Measurements from ENCODE around the gene SMYD4.
"Not testable (repeated sequence)": the region's sequence is repeated elsewhere in the genome, so short reads cannot be mapped to it uniquely, and the experiment has no call there.

SMYD4 gene

DNA sequence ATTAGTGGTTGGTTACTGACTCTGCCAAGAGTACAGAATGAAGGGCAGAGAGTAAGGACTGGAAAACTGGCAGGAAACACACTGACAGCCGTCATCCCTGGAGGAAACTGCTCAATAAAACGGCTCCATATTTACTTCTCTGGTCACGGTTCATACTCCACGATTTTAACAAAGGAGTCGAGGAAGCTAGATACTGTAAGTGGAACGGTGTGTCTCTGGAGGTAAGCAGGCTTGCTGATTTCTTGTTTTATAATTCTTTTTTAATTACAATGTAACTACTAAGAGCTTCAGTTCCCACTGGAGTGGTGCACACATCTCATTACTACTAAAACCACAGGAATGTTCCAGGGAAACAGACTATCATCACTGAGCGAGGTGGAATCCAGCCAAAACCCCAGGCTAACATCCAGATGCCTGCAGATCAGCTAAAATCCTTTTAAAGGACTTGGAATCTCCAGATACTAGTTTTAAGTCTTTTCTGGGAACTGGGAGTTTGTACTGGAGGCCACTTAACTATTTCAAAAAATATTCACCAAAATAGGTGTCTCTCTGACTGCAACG lies 50.1 kb downstream of the SMYD4 start:
- no peak for DNase-seq

DNA sequence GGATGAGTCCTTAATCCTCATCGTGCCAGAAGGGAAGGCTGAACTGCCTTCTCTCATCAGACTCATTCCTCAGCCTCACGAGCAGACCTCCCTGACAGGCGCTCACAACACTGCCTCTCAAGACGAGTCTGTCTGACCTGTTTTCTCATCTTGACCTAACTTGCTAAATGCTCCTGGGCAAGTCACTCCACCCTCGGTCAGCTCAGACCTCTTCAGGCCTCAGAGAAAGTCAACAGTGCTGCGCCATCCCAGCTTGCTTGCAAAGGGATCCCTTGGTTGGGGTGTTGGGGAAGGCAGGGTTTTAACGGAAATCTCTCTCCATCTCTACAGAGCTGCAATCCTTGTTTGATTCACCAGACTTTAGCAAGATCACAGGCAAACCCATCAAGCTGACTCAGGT lies 52.8 kb downstream of the SMYD4 start:
- DNase-seq = no peak

DNA sequence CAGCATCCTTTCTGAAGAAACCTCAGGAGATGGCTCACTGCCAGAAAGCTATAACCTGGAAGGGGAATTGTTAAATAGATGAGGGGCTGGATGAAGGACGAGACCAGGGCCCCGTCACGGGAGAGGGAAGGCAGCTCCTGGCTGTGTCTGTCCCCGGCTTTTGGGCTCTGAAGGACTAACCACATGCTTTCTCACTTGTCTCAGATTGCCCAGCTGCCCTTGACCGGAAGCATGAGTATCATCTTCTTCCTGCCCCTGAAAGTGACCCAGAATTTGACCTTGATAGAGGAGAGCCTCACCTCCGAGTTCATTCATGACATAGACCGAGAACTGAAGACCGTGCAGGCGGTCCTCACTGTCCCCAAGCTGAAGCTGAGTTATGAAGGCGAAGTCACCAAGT lies 53.4 kb downstream of the SMYD4 start:
- no peak for DNase-seq

DNA sequence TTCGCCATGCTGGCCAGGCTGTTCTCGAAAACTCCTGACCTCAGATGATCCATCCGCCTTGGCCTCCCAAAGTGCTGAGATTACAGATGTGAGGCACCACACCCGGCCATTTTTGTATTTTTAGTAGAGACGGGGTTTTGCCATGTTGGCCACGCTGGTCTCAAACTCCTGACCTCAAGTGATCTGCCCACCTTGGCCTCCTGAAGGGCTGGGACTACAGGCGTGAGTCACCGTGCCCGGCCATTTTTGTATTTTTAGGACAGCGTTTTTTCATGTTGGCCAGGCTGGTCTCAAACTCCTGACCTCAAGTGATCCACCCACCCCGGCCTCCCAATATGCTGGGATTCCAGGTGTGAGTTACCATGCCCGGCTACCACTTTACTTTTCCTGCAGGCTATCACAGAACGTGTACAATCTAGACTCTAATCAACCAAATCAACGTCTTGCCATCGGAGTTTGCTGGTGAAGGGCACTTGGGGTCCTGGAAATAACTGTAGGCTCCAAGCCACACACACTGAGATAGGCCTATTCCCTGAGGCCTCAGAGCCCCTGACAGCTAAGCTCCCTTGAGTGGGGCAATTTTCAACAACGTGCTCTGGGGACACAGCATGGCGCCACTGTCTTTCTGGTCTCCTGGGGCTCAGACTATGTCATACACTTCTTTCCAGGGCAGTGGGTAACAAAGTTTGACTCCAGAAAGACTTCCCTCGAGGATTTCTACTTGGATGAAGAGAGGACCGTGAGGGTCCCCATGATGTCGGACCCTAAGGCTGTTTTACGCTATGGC lies 55.1 kb downstream of the SMYD4 start:
- DNase-seq = no peak

DNA sequence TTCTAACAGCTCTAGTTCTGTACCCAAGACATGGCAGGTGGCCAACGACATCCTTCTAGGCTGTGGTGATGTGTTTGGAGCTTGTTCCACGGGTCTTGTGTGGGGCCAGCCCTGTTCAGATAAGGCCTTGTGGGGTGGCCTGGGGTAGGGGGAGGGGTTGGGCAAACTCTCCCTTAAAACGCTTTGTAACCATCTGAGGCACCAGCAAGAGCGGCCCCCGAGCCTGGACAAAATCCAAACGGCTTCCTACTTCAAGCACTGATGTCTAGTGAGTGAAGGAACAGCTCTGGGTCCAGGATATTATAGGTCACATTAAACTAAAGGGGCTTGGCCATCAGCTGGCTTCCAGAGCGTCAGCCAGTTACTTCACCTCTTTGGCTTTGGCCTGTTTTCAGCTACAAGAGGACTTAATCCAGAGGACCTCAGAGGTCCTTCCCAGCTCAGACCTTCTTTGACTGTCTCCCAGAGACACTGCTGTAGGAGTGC lies 56.0 kb downstream of the SMYD4 start:
- DNase-seq = no peak

DNA sequence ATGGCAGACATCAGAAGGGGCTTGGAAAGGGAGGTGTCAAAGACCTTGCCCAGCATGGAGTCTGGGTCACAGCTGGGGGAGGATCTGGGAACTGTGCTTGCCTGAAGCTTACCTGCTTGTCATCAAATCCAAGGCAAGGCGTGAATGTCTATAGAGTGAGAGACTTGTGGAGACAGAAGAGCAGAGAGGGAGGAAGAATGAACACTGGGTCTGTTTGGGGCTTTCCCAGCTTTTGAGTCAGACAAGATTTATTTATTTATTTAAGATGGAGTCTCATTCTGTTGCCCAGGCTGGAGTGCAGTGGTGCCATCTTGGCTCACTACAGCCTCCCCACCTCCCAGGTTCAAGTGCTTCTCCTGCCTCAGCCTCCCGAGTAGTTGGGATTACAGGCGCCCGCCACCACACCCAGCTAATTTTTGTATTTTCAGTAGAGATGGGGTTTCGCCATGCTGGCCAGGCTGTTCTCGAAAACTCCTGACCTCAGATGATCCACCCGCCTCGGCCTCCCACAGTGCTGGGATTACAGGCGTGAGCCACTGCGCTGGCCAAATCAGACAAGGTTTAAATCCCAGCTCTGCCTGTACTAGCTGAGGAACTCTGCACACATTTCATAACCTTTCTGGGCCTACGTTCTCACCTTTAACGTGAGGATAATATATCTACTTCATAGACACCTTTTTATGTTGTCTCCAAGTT lies 56.6 kb downstream of the SMYD4 start:
- DNase-seq = not testable (repeated sequence)

DNA sequence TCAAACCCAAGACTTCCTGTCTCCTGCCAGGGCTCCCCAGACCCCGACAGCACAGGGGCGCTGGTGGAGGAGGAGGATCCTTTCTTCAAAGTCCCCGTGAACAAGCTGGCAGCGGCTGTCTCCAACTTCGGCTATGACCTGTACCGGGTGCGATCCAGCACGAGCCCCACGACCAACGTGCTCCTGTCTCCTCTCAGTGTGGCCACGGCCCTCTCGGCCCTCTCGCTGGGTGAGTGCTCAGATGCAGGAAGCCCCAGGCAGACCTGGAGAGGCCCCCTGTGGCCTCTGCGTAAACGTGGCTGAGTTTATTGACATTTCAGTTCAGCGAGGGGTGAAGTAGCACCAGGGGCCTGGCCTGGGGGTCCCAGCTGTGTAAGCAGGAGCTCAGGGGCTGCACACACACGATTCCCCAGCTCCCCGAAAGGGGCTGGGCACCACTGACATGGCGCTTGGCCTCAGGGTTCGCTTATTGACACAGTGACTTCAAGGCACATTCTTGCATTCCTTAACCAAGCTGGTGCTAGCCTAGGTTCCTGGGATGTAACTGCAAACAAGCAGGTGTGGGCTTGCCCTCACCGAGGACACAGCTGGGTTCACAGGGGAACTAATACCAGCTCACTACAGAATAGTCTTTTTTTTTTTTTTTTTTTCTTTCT lies 59.8 kb downstream of the SMYD4 start:
- peak; percentile 70 for DNase-seq

DNA sequence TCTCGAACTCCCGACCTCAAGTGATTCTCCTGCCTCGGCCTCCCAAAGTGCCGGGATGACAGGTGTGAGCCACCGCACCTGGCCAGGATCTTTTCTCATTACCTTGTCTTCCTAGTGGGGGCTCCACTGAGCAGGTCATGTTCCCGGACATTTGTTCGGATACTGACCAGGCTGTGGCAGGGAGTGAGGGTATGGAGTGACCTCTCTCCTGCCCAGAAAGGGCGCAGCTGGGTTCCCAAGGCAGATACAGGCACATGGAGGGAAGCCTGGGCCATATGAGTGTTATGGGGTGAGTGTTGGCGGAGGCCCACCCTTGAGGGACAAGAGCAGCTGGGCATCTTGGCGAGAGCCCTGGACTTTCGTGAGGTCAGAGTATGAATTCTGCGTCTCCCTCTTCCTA lies 62.3 kb downstream of the SMYD4 start:
- DNase-seq = no peak

DNA sequence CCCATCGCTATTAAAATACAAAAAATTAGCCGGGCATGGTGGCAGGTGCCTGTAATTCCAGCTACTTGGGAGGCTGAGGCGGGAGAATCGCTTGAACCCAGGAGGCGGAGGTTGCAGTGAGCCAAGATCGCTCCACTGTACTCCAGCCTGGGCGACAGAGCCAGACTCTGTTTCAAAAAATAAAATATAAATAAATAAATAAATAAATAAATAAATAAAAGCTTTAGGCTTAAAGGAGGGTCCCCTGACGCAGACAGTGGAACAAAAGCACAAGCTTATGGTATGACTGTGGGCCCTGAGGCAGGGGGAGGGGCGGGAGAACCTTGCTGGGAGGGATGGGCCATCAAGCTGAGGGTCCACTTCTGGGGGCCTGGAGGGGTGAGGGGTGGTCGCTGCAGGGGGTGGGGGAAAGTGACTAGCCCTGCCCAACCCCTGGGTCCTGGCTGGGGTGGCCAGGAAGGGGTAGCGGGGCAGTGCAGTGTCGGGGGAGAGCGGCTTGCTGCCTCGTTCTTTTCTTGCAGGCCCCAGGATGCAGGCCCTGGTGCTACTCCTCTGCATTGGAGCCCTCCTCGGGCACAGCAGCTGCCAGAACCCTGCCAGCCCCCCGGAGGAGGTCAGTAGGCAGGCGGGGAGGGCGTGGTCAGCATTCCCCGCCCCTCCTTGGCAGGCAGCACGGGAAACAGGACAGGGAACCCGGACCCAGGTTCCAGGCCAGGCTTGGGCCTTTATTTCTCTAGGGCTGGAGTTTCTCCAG lies 63.1 kb downstream of the SMYD4 start:
- DNase-seq = no peak

DNA sequence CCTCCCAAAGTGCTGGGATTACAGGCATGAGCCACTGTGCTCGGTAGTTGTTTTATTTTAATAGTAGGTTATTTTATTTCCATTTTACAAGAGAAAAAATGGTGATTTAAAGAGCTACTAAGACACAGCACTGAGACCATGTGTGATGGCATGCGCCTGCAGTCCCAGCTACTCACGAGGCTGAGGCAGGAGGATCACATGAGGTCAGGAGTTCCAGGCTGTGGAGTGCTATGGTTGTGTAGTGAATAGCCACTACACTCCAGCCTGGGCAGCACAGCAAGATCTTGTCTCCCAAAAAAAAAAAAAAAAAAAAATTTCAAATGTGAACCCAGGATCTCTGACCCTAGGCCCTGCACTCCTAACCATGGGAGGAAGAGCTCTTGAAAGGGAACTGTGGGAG lies 64.1 kb downstream of the SMYD4 start:
- no peak for DNase-seq

DNA sequence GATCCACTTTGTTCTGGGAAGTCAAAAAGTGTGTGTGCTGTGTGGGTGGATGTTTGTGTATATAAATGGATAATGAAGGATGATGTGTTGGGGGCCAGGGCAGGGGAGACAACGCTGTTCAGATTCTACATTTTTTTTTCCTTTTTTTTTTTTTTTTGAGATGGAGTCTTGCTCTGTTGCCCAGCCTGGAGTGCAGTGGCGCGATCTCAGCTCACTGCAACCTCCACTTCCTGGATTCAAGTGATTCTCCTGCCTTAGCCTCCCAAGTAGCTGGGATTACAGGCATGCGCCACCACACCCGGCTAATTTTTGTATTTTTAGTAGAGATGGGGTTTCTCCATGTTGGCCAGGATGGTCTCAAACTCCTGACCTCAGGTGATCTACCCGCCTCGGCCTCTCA lies 65.0 kb downstream of the SMYD4 start:
- DNase-seq = not testable (repeated sequence)

DNA sequence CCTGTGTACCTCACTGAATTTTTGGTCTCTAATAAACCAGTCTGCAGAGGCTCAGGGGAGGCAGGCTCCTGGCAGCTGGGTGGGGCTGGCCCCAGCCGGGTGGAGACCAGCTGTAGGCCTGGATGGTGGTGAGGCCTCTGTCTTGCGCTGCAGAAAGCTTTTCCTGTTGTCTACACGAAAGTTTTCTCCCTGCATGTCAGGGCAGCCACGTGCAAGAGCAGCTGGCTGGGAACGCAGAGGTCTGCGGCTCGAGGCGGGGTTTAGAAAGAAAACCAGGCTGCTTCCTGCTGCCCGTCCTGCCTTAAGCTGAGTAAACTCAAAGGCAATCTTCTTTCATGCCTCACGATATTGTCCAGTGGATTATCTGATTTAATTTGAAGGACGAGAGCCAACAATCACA lies 65.4 kb downstream of the SMYD4 start:
- peak; percentile 73 for DNase-seq

DNA sequence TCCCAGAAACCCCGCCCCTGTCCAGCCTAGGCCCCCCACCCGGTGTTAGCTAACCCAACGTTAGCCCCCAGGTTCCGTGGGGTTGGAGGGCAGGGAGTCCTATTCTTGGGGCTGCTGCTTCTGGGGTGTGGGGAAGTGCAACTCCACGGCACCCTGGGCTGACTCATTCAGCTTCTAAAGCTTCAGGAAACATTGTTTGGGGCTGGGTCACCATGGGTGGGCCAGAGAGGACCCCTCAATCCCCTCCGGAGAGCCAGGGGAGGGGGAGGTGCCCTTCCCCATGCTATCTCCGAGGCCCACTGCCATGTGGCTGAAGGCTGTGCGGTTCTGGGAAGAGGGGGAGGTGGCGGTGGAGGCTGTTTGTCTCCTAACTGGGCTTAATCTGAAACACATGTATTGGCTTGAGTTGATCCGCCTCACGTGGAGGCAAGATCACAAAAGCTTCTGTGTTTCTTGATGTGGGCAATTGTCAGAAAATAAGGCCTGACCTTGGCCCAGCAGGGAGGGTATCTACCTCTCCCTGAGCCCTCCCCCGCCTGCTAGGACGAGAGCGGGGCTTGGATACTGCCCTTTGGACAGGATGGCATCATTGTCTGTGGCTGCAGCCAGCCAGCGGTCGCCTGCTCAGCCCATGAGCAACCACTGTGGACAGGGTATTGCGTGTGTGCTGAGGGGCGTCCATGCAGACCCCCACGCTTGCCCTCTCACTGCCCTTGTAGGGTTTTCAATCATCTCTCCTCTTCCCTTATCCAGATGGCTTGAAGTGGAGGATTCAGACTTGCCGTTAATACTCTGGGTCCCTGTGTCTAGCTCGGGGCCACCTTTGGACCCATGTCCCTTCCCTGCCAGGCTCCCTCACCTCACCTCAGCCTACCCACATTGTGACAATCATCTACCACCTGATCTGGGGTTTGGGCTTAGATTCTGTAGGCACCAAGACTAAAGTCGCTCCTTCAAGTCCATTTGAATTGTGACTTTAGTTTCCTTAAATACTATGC lies 66.5 kb downstream of the SMYD4 start:
- DNase-seq = no peak

DNA sequence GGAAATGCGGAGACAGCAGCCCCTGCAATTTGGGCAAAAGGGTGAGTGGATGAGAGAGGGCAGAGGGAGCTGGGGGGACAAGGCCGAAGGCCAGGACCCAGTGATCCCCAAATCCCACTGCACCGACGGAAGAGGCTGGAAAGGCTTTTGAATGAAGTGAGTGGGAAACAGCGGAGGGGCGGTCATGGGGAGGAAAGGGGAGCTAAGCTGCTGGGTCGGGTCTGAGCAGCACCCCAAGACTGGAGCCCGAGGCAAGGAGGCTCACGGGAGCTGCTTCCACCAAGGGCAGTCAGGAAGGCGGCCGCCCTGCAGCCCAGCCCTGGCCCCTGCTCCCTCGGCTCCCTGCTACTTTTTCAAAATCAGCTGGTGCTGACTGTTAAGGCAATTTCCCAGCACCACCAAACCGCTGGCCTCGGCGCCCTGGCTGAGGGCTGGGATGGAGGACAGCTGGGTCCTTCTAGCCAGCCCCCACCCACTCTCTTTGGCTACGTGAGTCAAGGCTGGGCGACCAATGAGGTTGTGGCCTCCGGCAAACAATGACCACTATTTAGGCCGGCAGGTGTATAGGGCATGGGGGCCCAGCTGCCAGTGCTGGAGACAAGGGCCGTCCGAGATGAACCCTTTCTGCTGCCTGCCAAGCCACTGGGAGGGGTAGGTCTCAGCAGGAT lies 67.3 kb downstream of the SMYD4 start:
- no peak for DNase-seq

DNA sequence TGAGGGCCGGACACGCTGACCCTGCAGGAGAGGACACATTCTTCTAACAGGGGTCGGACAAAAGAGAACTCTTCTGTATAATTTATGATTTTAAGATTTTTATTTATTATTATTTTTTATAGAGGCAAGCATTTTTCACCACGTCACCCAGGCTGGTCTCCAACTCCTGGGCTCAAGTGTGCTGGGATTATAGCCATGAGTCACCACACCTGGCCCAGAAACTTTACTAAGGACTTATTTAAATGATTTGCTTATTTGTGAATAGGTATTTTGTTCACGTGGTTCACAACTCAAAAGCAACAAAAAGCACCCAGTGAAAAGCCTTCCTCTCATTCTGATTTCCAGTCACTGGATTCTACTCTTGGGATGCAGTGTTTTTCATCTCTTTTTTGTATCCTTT lies 70.2 kb downstream of the SMYD4 start:
- DNase-seq = no peak

DNA sequence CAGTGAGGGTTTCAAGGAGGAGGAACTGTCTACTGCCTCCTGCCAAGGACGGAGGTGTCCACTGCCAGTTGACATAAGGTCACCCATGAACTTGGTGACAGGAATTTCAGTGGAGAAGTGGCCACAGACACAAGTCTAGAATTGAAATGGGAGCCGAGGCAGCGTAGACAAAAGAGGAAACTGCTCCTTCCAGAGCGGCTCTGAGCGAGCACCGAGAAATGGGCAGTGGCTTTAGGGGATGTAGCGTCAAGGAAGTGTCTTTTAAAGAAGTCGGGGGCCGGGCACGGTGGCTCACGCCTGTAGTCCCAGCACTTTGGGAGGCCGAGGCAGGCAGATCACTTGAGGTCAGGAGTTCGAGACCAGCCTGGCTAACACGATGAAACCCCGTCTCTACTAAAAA lies 70.9 kb downstream of the SMYD4 start:
- DNase-seq = no peak

DNA sequence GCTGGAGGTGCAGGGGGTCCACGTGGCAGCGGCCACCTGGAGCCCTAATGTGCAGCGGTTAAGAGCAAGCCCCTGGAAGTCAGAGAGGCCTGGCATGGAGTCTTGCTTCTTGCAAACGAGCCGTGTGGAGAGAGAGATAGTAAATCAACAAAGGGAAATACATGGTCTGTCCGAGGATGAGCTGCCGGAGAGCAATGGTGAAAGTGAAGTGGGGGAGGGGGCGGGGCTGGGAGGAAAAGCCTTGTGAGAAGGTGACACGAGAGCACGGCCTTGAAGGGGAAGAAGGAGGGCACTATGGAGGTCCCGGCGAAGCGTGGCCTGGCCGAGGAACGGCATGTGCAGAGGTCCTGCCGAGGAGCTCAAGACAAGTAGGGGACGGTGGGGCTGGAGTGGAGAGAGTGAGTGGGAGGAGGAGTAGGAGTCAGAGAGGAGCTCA lies 73.9 kb downstream of the SMYD4 start:
- no peak for DNase-seq

DNA sequence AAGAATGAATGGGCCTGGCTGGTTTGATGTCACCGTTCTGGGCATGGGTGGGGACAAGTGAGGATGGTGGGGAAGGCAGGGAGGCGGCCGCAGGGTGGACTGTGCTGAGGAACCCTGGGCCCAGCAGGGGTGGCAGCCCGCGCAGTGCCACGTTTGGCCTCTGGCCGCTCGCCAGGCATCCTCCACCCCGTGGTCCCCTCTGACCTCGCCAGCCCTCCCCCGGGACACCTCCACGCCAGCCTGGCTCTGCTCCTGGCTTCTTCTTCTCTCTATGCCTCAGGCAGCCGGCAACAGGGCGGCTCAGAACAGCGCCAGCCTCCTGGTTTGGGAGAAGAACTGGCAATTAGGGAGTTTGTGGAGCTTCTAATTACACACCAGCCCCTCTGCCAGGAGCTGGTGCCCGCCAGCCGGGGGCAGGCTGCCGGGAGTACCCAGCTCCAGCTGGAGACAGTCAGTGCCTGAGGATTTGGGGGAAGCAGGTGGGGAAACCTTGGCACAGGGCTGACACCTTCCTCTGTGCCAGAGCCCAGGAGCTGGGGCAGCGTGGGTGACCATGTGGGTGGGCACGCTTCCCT lies 74.4 kb downstream of the SMYD4 start:
- DNase-seq = no peak

DNA sequence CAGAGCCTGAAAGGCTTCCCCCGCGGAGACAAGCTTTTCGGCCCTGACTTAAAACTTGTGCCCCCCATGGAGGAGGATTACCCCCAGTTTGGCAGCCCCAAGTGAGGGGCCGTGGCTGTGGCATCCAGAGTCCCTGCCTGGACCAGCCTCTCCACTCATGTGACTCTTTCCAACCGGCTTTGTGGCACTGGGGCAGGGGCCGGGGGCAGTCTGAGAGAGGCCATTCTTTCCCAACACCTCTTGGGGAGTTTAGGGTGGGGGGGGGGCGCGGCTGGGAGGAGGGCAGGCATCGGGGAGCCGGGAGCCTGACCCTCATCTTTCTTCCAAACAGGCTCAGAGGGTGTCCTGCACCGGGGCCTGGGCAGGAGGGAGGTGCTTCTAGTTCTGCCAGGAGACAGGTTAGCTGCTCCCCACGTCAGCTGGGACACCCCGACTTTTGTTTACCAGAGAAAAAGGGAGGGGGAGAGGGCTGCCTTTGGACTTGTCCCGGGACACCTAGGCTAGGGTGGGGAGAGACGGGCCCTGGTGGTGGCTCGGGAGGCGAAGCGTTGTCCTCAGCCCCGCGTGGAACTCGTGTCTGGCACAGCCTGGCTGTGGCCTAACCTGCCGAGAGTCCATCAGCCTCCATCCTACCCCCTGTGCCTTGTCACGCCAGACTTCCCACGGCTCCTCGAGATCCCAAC lies 75.1 kb downstream of the SMYD4 start:
- no peak for DNase-seq

Data from activated CD8-positive, alpha-beta memory T cell treated with anti-CD3 and anti-CD28 coated beads, Interleukin-2, amount 50 U/mL, for 48 hours (primary cell).